HG03159 (cell line): ENCODE measurements around the gene FGD4.

Experiments
- ATAC-seq: cut with Tn5 transposase; IDR thresholded peaks from one replicate; pipeline ENCODE4 v1.9.1; 2021; ENCODE audit warnings: mild to moderate bottlenecking, moderate library complexity; ENCODE audit not compliant: unreplicated experiment

Gene FGD4

GRCh38 chr12:32598688-32599087 is 199.3 kb downstream of the FGD4 start:
- ATAC-seq = no peak

- ATAC-seq = no peak
Measured at GRCh38 chr12:32600681-32601080, 201.3 kb downstream of the FGD4 start.

GRCh38 chr12:32603071-32603470 is 203.7 kb downstream of the FGD4 start:
- ATAC-seq = no peak

GRCh38 chr12:32603858-32604257 is 204.5 kb downstream of the FGD4 start:
- peak; percentile 89 for ATAC-seq

- no peak for ATAC-seq
Measured at GRCh38 chr12:32604565-32604964, 205.2 kb downstream of the FGD4 start.

GRCh38 chr12:32605326-32606095 is 206.2 kb downstream of the FGD4 start:
- ATAC-seq = no peak

- ATAC-seq = no peak
Measured at GRCh38 chr12:32606443-32606842, 207.1 kb downstream of the FGD4 start.

- no peak for ATAC-seq
Measured at GRCh38 chr12:32609966-32610365, 210.6 kb downstream of the FGD4 start.

- ATAC-seq = no peak
Measured at GRCh38 chr12:32611986-32612385, 212.6 kb downstream of the FGD4 start.

GRCh38 chr12:32612658-32613614 is 213.6 kb downstream of the FGD4 start:
- ATAC-seq = no peak

- ATAC-seq = no peak
Measured at GRCh38 chr12:32615441-32615840, 216.1 kb downstream of the FGD4 start.

GRCh38 chr12:32617534-32617933 is 218.2 kb downstream of the FGD4 start:
- no peak for ATAC-seq

GRCh38 chr12:32618115-32618514 is 218.8 kb downstream of the FGD4 start:
- no peak for ATAC-seq

GRCh38 chr12:32627976-32628375 is 228.6 kb downstream of the FGD4 start:
- ATAC-seq = no peak

GRCh38 chr12:32641287-32641901 is 242.0 kb downstream of the FGD4 start:
- ATAC-seq = no peak

- no peak for ATAC-seq
Measured at GRCh38 chr12:32644431-32644830, 245.1 kb downstream of the FGD4 start.

GRCh38 chr12:32647275-32647674 is 247.9 kb downstream of the FGD4 start:
- ATAC-seq = no peak

GRCh38 chr12:32650508-32650907 is 251.2 kb downstream of the FGD4 start:
- ATAC-seq = no peak

GRCh38 chr12:32651151-32651955 is 252.0 kb downstream of the FGD4 start:
- no peak for ATAC-seq

- ATAC-seq = no peak
Measured at GRCh38 chr12:32651956-32652210, 252.5 kb downstream of the FGD4 start.

GRCh38 chr12:32659908-32660440 is 260.6 kb downstream of the FGD4 start:
- no peak for ATAC-seq
